ENCODE data around the gene TNS4.

TNS4 gene

GRCh38 chr17:40486522-40487370 lies 14.7 kb downstream of the TNS4 start:
- Histone ChIP-seq H3K36me3 (ENCODE audit: insufficient read depth) (no peaks in the 10 kb centered on the region), H3K4me1 (ENCODE audit: low read depth, poor library complexity, severe bottlenecking) (peaks cover 11% of the 10 kb centered on the region), H3K79me2 (ENCODE audit: insufficient read depth, low read depth) (no peaks in the 10 kb centered on the region), H4K20me1 (ENCODE audit: insufficient read depth) (no peaks in the 10 kb centered on the region), H2AFZ (ENCODE audit: low read depth) (no peak overlapping the region), H3K4me3 (IDR thresholded peaks at IDR 0.05; ENCODE audit: insufficient read depth, low read depth, low read length) (no peak overlapping the region), H3K9ac (no peak overlapping the region), H3K27me3 (ENCODE audit: insufficient read depth, low read depth) (no peaks in the 10 kb centered on the region; the same call in 1 of the 2 replicates), H3K27ac (no peak overlapping the region), H3K4me2 (no peak overlapping the region)
- TF ChIP-seq CTCF (conservative IDR thresholded peaks at IDR 0.05; ENCODE audit: low read depth, low read length): no peak

GRCh38 chr17:40485851-40486521 lies 15.4 kb downstream of the TNS4 start:
- H3K27ac ChIP-seq: no peak overlapping the region
- no peak overlapping the region for H3K9ac ChIP-seq
- H3K4me3 ChIP-seq (IDR thresholded peaks at IDR 0.05; ENCODE audit: insufficient read depth, low read depth, low read length): no peak overlapping the region

GRCh38 chr17:40484973-40485530 lies 16.4 kb downstream of the TNS4 start:
- no peak overlapping the region for H3K9ac ChIP-seq
- peaks cover 8% of the 10 kb centered on the region for H3K4me1 ChIP-seq (ENCODE audit: low read depth, poor library complexity, severe bottlenecking)

More at GRCh38 chr17:40485851-40486521, 15.4 kb downstream of the TNS4 start:
- no peak for TF ChIP-seq CTCF (conservative IDR thresholded peaks at IDR 0.05; ENCODE audit: low read depth, low read length)
- Histone ChIP-seq H3K27me3 (ENCODE audit: insufficient read depth, low read depth) (no peaks in the 10 kb centered on the region; the same call in 1 of the 2 replicates), H3K79me2 (ENCODE audit: insufficient read depth, low read depth) (no peaks in the 10 kb centered on the region), H2AFZ (ENCODE audit: low read depth) (no peak overlapping the region), H3K36me3 (ENCODE audit: insufficient read depth) (no peaks in the 10 kb centered on the region), H3K4me2 (no peak overlapping the region), H4K20me1 (ENCODE audit: insufficient read depth) (no peaks in the 10 kb centered on the region), H3K4me1 (ENCODE audit: low read depth, poor library complexity, severe bottlenecking) (peaks cover 11% of the 10 kb centered on the region)

More at GRCh38 chr17:40484973-40485530, 16.4 kb downstream of the TNS4 start:
- H3K27ac ChIP-seq: no peak overlapping the region
- H3K36me3 ChIP-seq (ENCODE audit: insufficient read depth): no peaks in the 10 kb centered on the region
- no peaks in the 10 kb centered on the region for H3K79me2 ChIP-seq (ENCODE audit: insufficient read depth, low read depth)
- no peak overlapping the region for H3K4me3 ChIP-seq (IDR thresholded peaks at IDR 0.05; ENCODE audit: insufficient read depth, low read depth, low read length)
- H3K27me3 ChIP-seq (ENCODE audit: insufficient read depth, low read depth): no peaks in the 10 kb centered on the region; the same call in 1 of the 2 replicates
- no peaks in the 10 kb centered on the region for H4K20me1 ChIP-seq (ENCODE audit: insufficient read depth)
- no peak for TF ChIP-seq CTCF (conservative IDR thresholded peaks at IDR 0.05; ENCODE audit: low read depth, low read length)
- H3K4me2 ChIP-seq: no peak overlapping the region
- H2AFZ ChIP-seq (ENCODE audit: low read depth): no peak overlapping the region
